ENCODE data around the gene RAF1. TPM values are rescaled to one million over a fixed set of nuclear protein-coding genes. Genes with fewer than 3 reads are reported as not detected.
"Not testable (repeated sequence)": the region's sequence is repeated elsewhere in the genome, so short reads cannot be mapped to it uniquely, and the experiment has no call there.

RAF1 gene
- total RNA-seq, 1 donor from 2014 or later = 89.0 TPM

DNA sequence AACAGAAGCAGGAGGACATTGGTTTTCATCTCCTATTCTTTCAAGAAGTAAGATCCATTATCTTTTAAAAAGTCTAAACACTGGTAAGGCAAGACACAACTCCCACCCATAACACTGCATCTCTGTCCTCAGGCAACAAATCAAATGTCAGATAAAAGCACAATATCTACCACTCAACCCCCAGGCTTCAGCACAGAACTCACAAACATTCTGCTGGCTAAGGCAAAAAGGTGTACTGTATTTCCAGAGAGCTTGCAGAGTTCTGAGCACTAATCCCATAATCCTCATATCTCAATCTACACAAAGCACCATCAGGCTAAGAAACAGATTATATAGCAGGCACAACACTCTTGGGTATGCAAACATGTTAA, 20.9 kb downstream of the RAF1 start:
- DNase-seq (ENCODE audit: low read depth, low spot score) = no peak

DNA sequence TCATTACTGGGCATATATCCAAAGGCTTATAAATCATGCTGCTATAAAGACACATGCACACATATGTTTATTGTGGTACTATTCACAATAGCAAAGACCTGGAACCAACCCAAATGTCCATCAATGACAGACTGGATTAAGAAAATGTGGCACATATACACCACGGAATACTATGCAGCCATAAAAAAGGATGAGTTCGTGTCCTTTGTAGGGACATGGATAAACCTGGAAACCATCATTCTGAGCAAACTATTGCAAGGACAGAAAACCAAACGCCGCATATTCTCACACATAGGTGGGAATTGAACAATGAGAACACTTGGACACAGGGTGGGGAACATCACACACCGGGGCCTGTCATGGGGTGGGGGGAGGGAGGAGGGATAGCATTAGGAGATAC, 23.1 kb downstream of the RAF1 start:
- not testable (repeated sequence) for DNase-seq (ENCODE audit: low read depth, low spot score)

DNA sequence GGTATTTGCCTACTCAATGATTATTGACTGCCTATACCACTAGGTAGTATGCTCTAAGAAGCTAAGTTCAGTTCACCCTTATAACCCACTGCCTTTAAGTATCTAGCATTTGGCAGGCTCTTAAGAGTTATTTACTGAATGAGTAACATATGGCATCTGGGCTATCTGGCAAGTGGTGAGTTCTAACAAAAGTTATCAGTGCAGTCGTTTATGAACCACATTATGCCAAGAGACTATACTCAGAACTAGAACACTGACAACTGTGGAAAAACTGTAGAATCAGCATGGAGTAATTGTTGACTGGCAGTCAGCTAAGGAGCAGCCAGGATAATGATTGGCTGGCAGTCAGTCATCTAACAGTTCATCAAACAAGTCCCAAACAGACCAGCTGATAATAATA, 25.8 kb downstream of the RAF1 start:
- no peak for DNase-seq (ENCODE audit: low read depth, low spot score)

DNA sequence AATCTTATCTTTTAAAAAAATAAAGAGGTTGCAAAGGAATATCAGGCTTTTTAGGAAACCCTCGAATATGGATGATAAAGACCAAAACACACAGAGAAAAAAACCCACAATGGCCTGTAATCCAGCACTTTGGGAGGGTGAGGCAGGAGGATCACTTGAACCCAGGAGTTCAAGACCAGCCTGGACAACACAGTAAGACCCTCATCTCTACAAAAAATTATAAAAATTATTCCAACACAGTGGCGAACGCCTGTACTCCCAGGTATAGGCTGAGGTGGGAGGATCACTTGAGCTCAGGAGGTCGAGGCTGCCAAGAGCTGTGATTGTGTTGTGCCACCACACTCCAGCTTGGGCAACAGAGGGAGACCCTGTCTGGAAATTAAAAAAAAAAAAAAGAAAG, 30.8 kb downstream of the RAF1 start:
- DNase-seq (ENCODE audit: low read depth, low spot score) = no peak

DNA sequence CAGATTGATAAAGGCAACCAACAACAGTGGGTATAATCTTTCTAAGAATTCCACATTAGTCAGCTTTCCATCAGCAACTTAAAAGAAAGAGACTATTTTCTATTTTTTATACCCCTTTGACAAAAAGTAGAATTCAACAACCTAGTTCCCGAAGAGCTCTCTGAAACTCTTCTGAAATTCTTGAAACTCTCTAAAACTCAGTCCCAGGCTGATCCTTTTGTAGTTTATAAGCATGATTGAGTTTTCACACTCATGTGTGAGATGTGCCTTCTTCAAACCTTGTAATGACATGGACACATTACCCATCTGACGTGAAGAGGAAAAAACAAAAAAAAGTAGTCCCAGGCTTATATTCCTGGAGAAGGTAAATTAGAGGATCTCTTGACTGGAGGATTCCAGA, 31.4 kb downstream of the RAF1 start:
- no peak for DNase-seq (ENCODE audit: low read depth, low spot score)

DNA sequence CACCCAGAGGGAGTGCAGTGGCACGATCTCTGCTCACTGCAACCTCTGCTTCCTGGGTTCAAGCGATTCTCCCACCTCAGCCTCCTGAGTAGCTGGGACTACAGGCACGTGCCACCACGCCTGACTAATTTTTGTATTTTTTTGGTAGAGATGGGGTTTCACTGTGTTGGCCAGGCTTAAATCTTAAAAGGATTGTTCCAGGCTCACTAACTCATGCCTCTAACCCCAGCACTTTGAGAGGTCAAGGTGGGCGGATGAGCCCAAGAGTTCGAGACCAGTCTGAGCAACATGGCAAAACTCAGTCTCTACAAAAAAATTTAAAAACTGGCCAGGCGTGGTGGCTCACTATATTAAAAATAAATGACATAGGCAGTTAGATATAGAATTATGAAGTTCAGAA, 33.1 kb downstream of the RAF1 start:
- not testable (repeated sequence) for DNase-seq (ENCODE audit: low read depth, low spot score)

DNA sequence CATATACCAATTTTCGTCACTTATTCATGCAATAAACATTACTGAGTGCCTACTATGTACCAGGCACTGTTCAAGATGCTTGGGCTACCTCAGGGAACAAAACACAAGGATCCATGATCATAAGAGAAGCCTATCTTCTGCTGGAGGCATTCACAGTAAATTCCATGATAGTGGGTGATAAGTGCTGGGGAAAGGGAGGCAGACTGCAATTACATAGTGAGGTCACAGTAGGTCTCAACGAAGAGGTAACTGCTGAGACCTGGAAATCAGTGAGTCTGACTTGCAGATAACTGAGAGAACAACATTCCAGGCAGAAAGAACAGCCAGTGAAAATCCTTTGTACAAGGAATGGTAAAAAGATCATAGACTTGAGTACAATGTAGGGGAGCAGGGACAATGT, 33.6 kb downstream of the RAF1 start:
- DNase-seq (ENCODE audit: low read depth, low spot score) = no peak

DNA sequence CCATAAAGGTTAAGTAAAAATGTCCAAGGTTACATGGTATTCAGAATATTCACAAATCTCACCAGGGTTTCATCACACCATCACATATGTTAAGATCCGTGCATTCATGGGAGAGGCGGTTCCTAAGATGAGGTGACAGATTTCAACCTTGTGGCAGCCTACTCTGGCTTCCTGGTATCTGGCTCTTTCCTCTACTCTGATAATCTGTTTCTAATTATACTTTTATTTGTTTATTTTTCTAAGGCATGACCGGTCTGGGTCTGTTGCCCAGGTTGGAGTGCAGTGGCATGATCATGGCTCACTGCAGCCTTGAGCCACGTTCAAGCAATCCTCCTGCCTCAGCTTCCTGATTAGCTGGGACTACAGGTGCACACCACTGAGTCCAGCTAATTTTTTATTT, 34.4 kb downstream of the RAF1 start:
- no peak for DNase-seq (ENCODE audit: low read depth, low spot score)

DNA sequence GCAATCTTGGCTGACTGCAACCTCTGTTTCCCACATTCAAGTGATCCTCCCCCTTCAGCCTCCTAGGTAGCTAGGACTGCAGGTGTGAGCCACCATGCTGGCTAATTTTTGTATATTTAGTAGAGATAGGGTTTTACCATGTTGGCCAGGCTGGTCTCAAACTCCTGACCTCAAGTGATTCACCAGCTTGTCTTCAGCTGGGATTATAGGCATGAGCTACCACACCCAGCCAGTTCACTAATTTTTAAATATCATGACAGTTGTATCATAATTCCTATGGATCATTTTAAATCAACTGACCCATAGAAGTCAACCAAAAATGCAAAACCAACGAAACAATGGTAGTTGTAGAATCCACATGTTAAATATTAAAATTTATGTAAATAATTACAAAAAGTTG, 35.1 kb downstream of the RAF1 start:
- DNase-seq (ENCODE audit: low read depth, low spot score) = no peak

DNA sequence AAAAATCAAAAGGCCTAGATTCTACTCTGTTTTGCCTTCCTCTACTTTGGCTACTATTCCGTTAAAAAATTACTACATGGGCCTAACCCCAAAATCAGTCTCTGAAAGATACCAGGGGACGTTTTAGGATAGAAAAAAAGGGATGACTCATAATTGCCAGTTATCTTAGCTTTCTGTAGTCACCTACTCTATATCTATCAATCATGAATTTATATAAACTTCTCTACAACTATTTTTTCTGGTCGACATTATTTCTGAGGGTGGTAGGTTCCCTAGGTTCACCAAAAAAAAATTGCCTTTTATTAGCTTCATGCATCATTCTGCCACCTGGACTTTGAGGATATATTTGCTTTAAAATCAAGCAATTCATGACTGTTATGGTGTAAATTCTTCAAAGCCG, 36.5 kb downstream of the RAF1 start:
- DNase-seq (ENCODE audit: low read depth, low spot score) = no peak

DNA sequence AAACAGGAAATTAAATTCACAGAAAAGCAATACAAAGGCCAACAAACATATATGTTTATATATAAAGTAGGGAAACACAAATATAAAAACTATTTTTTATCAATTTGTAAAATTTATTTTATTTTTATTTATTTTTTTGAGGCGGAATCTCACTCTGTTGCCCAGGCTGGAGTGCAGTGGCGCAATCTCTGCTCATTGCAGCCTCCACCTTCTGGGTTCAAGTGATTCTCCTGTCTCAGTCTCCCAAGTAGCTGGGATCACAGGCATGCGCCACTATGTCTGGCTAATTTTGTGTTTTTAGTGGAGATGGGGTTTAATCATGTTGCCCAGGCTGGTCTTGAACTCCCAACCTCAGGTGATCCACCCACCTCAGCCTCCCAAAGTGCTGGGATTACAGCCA, 39.0 kb downstream of the RAF1 start:
- DNase-seq (ENCODE audit: low read depth, low spot score) = not testable (repeated sequence)

DNA sequence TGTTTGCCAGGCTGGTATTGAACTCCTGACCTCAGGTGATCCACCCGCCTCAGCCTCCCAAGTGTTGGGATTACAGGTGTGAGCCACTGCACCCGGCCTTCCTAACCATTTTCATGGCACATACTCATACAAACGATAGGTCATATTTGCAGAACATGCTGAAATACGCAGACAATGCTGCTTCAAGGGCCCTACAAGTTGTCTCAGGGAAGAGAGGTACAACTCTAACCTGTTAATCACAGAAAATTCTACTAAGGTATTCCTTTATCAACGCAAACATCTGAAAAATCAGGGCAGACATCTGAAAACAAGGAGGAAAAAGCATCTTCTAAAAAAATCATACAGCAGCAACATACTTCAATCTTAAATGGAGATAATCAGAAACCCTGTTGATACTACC, 39.9 kb downstream of the RAF1 start:
- DNase-seq (ENCODE audit: low read depth, low spot score) = no peak

DNA sequence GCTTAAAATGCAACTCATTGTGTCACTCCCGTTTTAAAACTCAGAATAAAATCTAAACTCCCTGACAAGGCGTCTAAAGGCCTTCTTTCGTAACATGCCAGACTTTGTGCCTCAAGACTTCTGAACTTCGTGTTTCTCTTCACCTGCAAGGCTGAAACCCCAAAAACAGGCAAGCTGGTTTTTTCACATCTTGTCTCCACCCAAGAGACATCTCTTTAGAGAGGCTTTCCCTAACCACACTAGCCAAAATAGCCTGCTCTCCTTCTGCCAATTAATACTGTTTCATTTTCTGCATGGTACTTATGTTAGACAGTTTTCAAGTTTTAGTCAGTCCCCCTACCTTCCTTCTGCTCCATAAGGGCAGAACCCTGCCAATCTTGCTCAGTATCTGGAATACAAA, 41.6 kb downstream of the RAF1 start:
- DNase-seq (ENCODE audit: low read depth, low spot score) = no peak

DNA sequence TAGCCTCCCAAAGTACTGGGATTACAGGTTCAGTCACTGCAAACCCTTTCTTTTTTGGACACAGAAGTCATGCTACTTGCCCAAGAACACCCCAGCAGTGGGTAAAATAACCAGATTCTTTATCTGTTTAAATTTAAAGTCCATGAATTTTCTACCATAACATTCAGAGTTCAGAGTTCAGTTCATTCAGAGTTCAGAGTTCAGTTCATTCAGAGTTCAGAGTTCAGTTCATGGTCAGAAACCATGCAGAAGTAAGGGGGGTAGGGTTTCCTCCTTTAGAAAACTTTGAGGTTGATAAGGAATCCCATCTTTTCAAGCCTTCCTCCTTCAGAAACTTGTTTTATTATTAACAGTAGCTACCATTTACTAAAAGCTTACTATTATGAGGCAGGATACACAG, 43.2 kb downstream of the RAF1 start:
- DNase-seq (ENCODE audit: low read depth, low spot score) = no peak

DNA sequence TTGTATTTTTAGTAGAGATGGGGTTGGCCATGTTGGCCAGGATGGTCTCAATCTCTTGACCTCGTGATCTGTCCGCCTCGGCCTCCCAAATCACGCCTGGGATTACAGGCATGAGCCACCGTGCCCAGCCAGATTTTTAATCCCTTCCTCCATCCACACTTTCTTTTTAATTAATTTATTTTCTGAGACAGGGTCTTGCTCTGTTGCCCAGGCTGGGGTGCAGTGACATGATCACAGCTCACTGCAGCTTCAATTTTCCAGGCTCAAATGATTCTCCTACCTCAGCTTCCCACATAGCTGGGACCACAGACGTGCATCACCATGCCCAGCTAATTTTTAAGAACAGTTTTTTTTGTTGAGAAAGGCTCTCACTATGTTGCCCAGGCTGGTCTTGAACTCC, 43.6 kb downstream of the RAF1 start:
- no peak for DNase-seq (ENCODE audit: low read depth, low spot score)

DNA sequence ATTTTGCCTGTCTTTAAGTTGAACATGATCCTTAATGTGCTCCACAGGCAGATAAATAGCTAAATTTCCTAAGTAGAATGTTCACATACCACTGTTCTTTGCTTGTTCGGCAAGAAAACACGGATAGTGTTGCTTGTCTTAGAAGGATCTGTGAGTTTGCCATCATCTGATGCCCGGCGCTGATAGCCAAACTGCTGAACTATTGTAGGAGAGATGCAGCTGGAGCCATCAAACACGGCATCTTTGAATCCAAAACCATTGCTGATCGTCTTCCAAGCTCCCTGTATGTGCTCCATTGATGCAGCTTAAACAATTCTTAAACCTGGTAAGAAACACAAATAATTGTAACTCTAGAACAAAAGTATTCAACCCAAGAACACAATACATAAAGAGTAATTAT, 45.5 kb downstream of the RAF1 start:
- DNase-seq (ENCODE audit: low read depth, low spot score) = no peak

DNA sequence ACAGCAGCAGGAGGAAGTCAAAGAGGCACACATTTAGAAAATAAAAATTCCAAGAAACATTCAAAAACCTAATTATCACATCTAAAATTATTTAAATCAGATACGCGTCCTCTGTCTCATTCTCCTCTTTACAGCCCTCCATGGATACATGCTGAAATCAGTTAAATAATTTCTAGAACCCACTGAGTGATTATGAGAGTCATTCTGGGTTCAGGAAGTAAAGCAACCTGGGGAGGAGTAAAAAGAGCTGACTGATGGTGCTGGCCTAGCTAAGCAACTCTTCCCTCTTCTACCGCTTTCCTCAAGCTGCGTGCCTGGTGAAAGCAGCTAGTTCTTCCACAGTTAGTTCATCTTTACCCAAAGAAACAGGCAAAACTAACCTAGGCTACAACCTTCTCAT, 48.7 kb downstream of the RAF1 start:
- DNase-seq (ENCODE audit: low read depth, low spot score) = no peak

DNA sequence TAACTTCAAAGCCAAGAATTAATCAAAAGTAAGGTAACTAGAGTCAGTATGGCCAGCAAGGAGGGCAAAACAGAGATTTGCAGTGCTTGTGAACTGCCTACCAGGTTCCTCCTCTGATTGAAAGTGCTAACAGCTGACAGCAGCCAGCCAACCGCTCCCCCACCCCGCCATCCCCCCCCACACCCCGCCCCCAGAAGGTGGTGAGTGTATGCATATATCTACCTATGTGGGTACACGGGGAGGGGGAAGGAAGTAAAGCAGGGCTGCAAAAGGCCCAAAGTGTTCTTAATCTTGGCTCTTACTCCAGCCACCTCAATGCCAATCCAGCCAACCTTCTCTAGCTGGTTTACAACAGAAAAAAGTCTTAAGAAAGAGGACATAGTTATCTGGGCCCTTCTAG, 50.7 kb downstream of the RAF1 start:
- DNase-seq (ENCODE audit: low read depth, low spot score) = no peak

DNA sequence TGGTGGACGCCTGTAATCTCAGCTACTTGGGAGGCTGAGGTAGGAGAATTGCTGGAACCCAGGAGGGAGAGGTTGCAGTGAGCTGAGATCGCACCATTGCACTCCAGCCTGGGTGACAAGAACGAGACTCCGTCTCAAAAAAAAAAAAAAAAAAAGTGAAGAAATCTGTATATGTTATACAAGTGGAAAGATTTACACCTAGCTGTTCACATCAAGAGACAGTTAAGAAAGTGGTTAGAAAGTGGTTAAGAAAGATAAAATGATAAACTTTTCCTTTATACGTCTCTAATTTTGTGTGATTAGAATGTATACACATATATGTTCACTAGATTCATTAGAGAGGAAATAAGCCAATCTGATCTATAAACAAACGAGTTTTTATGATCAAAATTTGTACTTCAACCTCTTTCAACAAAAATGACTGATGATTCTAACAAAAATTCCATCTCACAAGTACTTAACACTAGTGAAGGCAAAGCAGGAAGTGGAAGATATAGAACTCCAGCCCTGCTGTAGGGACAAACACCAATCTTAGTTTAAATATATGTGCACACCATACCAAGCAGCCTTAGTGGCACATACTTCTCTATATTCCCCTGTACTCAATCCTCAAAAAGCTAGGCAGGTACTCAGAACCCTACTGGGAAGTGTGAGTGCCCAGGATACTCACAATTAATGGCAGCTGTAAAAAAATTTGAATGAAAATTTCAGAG, 51.2 kb downstream of the RAF1 start:
- no peak for DNase-seq (ENCODE audit: low read depth, low spot score)

DNA sequence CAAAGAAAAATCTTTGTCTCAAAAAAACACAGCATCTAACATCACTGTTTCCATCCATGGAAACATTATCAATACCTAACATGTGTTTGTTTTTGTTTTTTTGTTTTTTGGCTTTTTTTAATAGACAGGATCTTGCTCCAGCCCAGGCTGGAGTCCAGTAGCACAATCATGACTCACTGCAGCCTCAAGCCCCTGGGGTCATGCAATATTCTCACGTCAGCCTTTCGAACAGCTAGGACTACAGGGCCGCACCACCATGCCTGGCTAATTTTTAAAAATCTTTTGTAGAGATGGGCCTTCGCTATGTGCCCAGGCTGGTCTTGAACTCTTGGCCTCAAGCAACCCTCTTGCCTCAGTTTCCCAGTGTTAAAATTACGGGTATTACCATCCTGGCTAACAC, 52.8 kb downstream of the RAF1 start:
- no peak for DNase-seq (ENCODE audit: low read depth, low spot score)

DNA sequence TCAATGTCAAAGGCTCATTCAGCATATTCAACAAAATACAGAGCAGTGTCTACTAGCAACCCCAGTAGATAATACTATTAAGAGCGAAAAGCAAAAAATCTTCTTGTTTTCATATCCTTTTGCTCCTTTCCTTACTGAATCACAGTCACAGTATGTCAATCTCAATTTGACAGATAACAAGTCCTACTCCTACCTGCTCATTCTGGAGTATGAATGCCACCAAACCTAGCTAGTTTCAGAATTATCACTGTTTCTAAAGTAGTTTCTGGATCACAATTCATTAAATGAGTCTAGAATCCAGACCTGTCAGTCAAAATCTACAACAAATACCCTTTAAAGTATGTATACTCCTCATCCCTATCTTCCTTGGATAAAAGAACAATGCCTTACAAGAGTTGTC, 55.5 kb downstream of the RAF1 start:
- no peak for DNase-seq (ENCODE audit: low read depth, low spot score)

DNA sequence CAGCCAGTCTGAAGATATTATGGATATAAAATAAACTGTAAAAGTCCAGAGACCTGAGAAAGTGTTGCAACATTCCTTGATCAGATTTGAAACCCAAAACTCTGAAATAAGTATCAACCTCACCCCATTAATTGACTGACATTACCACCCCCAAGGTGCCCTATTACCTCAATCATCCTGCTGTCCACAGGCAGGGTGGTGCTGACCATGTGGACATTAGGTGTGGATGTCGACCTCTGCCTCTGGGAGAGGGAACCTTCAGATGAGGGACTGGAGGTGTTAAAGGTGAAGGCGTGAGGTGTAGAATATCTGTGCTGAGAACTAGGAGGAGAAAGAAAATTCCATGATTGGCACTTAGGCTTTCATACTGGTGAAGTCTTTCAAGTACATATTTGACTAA, 59.9 kb downstream of the RAF1 start:
- no peak for DNase-seq (ENCODE audit: low read depth, low spot score)

DNA sequence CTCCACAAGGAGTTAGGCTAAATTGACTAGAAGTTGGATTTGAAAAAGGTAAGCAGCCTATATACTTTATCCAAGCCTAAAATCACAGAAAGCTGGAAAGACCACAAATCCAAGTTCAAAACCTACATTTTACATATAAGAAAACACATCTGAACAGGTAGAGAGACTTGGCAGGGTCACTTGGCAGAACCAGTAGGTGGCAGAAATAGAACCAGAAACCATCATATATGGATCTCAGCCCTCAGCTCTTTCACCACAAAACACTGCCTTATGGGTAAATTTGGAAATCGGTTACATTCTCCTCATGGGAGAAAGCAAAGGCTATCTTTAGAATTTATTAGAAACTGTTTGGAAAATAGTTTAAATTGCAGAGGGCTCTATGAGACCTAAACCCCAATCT, 62.8 kb downstream of the RAF1 start:
- no peak for DNase-seq (ENCODE audit: low read depth, low spot score)

DNA sequence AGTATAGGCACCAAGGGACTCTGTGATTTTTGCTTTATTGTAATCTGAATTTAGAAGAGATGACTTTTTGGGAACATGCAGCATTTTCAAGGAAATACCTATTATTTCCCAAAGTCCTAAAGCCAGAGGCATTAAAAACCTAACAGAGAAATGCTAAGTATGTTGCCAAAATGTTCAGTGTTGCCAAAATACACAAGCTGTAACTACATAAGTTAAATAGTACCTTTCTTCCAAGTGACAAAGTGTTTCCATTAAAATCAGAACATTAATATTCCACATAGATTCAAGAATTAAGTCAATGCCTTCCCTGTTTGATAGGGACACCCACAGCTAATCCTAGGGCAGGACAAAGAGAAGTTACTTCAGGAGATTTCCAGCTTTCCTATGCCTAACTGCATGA, 65.0 kb downstream of the RAF1 start:
- no peak for DNase-seq (ENCODE audit: low read depth, low spot score)

All from pulmonary artery endothelial cell (primary cell).